Endothelial cell (in vitro differentiated cells): ENCODE results near the gene RFX8. TPM values are rescaled to one million over a fixed set of nuclear protein-coding genes. Genes with fewer than 3 reads are reported as not detected.

Experiments used
- DNase-seq: peaks from one replicate; pipeline ENCODE4 v3.0.0; 2021; ENCODE audit warnings: low spot score
- H3K27ac Mint-ChIP-seq: one replicate; pipeline ENCODE4 v1.8.0; 2021; ENCODE audit warnings: mixed read lengths, inconsistent platforms; ENCODE audit not compliant: unreplicated experiment
- H3K27me3 Mint-ChIP-seq: one replicate; pipeline ENCODE4 v1.8.0; 2021; ENCODE audit warnings: mild to moderate bottlenecking, moderate library complexity, mixed read lengths, inconsistent platforms; ENCODE audit not compliant: unreplicated experiment
- H3K36me3 Mint-ChIP-seq: one replicate; pipeline ENCODE4 v1.8.0; 2021; ENCODE audit warnings: mild to moderate bottlenecking, low read depth, mixed read lengths, inconsistent platforms; ENCODE audit not compliant: unreplicated experiment
- H3K4me1 Mint-ChIP-seq: one replicate; pipeline ENCODE4 v1.8.0; 2021; ENCODE audit warnings: mild to moderate bottlenecking, mixed read lengths, inconsistent platforms; ENCODE audit not compliant: unreplicated experiment
- H3K4me3 Mint-ChIP-seq: one replicate; pipeline ENCODE4 v1.8.0; 2021; ENCODE audit warnings: mild to moderate bottlenecking, mixed read lengths, inconsistent platforms; ENCODE audit not compliant: unreplicated experiment
- H3K9me3 Mint-ChIP-seq: one replicate; pipeline ENCODE4 v1.8.0; 2021; ENCODE audit warnings: mixed read lengths, inconsistent platforms; ENCODE audit not compliant: unreplicated experiment
- CTCF ChIP-seq: fragments of 200-600 bp; sonication (generic); IDR thresholded peaks from one replicate; pipeline ENCODE4 v1.5.0; 2021; ENCODE audit warnings: antibody characterized with exemption; ENCODE audit not compliant: unreplicated experiment
- total RNA-seq: library from RNA; stranded (reverse); fragmentation: NEBNext Ultra II Directional; extraction: Animal tissue kit (Norgen Biotek cat#: 25700); gene quantifications from one replicate; pipeline ENCODE4 v1.2.1, GENCODE V29; 2021; ENCODE audit not compliant: unreplicated experiment

The RFX8 gene
- total RNA-seq, 1 donor from 2014 or later, result 5.0 TPM

GRCh38 chr2:101359410-101359954, 115.4 kb downstream of the RFX8 start:
- Mint-ChIP-seq H3K36me3 (no peaks in the 10 kb centered on the region), H3K27me3 (peaks cover 8% of the 10 kb centered on the region), H3K9me3 (no peaks in the 10 kb centered on the region), H3K4me3 (no peak overlapping the region), H3K27ac (no peak overlapping the region), H3K4me1 (peaks cover 5% of the 10 kb centered on the region)
- no peak for TF ChIP-seq CTCF
- no peak for DNase-seq

- no peaks in the 10 kb centered on the region for H3K36me3 Mint-ChIP-seq
- no peak overlapping the region for H3K27ac Mint-ChIP-seq
- H3K27me3 Mint-ChIP-seq, result peaks cover 5% of the 10 kb centered on the region
- no peaks in the 10 kb centered on the region for H3K9me3 Mint-ChIP-seq
- DNase-seq, result no peak
- no peak for TF ChIP-seq CTCF
- H3K4me1 Mint-ChIP-seq, result peaks cover 6% of the 10 kb centered on the region
- H3K4me3 Mint-ChIP-seq, result no peak overlapping the region
Observed at GRCh38 chr2:101357376-101357775, 117.5 kb downstream of the RFX8 start.

GRCh38 chr2:101356521-101356920, 118.4 kb downstream of the RFX8 start:
- TF ChIP-seq CTCF, result no peak
- H3K4me3 Mint-ChIP-seq, result no peak overlapping the region
- H3K4me1 Mint-ChIP-seq, result peaks cover 6% of the 10 kb centered on the region
- no peak for DNase-seq
- no peaks in the 10 kb centered on the region for H3K36me3 Mint-ChIP-seq
- H3K9me3 Mint-ChIP-seq, result no peaks in the 10 kb centered on the region
- H3K27me3 Mint-ChIP-seq, result peaks cover 5% of the 10 kb centered on the region
- H3K27ac Mint-ChIP-seq, result no peak overlapping the region

GRCh38 chr2:101356055-101356454, 118.9 kb downstream of the RFX8 start:
- DNase-seq, result no peak
- Mint-ChIP-seq H3K9me3 (no peaks in the 10 kb centered on the region), H3K36me3 (no peaks in the 10 kb centered on the region)

More at GRCh38 chr2:101356055-101356454, 118.9 kb downstream of the RFX8 start:
- H3K4me3 Mint-ChIP-seq, result no peak overlapping the region
- no peak overlapping the region for H3K27ac Mint-ChIP-seq
- peaks cover 2% of the 10 kb centered on the region for H3K27me3 Mint-ChIP-seq
- peaks cover 6% of the 10 kb centered on the region for H3K4me1 Mint-ChIP-seq
- TF ChIP-seq CTCF, result no peak
